Stomach (tissue), 9 donors: ENCODE measurements around the gene HSPH1. TPM values are rescaled to one million over a fixed set of nuclear protein-coding genes. Genes with fewer than 3 reads are reported as not detected.

Experiments
- DNase-seq, 2 donors: peaks; one replicate each; pipeline versions ENCODE4 v3.0.0 to v3.0.0-alpha.2; 2013 to 2019
- H3K27ac ChIP-seq, 5 donors: fragments of 200-600 bp in 4 of 5; sonication (generic) in 4 of 5; one replicate each; pipeline ENCODE4 v1.5.1; 2013 to 2019; ENCODE audit warnings: mild to moderate bottlenecking in 1 of 5, moderate library complexity in 1 of 5
- H3K27me3 ChIP-seq, 3 donors: fragments of 200-600 bp; sonication (generic); one replicate each; pipeline ENCODE4 v1.5.1; 2017 to 2019; ENCODE audit warnings: mixed run types in 1 of 3
- H3K36me3 ChIP-seq, 4 donors: fragments of 200-600 bp; sonication (generic); 1 replicate in 3 of 4; 2 replicates in 1 of 4; pipeline ENCODE4 v1.5.1; 2016 to 2019
- H3K4me1 ChIP-seq, 4 donors: fragments of 200-600 bp; sonication (generic); one replicate each; pipeline ENCODE4 v1.5.1; 2016 to 2019
- H3K4me3 ChIP-seq, 4 donors: fragments of 200-600 bp; sonication (generic) in 3 of 4; one replicate each; pipeline ENCODE4 v1.5.1; 2016 to 2019; ENCODE audit warnings: mild to moderate bottlenecking in 1 of 4
- H3K9me3 ChIP-seq, 4 donors: fragments of 200-600 bp; sonication (generic); one replicate each; pipeline ENCODE4 v1.5.1; 2016 to 2019
- EP300 ChIP-seq: sonication (generic); formaldehyde crosslinking; IDR thresholded peaks from one replicate; pipeline ENCODE4 v1.6.1; 2017; ENCODE audit warnings: antibody characterized with exemption
- POLR2A ChIP-seq, 4 donors: fragments of 450-650 bp; IDR thresholded peaks; one replicate each; pipeline ENCODE4 v1.6.1; 2016; ENCODE audit warnings: antibody characterized with exemption in 4 of 4, control low read depth in 2 of 4, mild to moderate bottlenecking in 1 of 4, moderate library complexity in 1 of 4
- POLR2AphosphoS5 ChIP-seq, 3 donors: sonication (generic); formaldehyde crosslinking; IDR thresholded peaks; one replicate each; pipeline ENCODE4 v1.6.1; 2016; ENCODE audit warnings: antibody characterized with exemption in 3 of 3
- WGBS, 5 donors: extraction: QIAGEN DNeasy Blood & Tissue Kit in 3 of 5; methylation state at CpG; one replicate each; pipeline versions ENCODE4 v1.1.5 to v1.1.7; 2013 to 2018; 5-methylcytosine and 5-hydroxymethylcytosine counted together
- intact Hi-C: fragments of 100-400 bp; cut with DNase I; formaldehyde crosslinking; loops from one replicate; pipeline ENCODE4 v1.15.1; 2023; ENCODE audit warnings: low total_unique reads
- polyA plus RNA-seq, 3 donors: library from polyadenylated mRNA; stranded (reverse); fragments of 200-250 nt; gene quantifications; one replicate each; pipeline ENCODE4 v1.2.3, GENCODE V29; 2013
- total RNA-seq, 5 donors: library from RNA; depleted of rRNA; stranded (reverse); fragments of >200 nt; gene quantifications; one replicate each; pipeline versions ENCODE4 v1.1.0 to v1.2.3, GENCODE V29; 2014 to 2016
- TF ChIP-seq, protein P1 (sequence below), 7 experiments: fragments of 450-650 bp in 4 of 7; fragments of 200-600 bp in 3 of 7; sonication (generic) in 3 of 7; IDR thresholded peaks; one replicate each; pipeline ENCODE4 v1.5.1; 2016 to 2019; ENCODE audit warnings: antibody characterized with exemption in 7 of 7, control low read depth in 2 of 7, mild to moderate bottlenecking in 1 of 7
- donor health status: healthy with polysubstance abuse.
- donor health status: Bipolar disorder and iron deficiency.
- donor health status: healthy.

HSPH1 gene
- total and polyA plus RNA-seq, 8 donors: 18.6 to 49.4 (median 29.5) TPM

DNA sequence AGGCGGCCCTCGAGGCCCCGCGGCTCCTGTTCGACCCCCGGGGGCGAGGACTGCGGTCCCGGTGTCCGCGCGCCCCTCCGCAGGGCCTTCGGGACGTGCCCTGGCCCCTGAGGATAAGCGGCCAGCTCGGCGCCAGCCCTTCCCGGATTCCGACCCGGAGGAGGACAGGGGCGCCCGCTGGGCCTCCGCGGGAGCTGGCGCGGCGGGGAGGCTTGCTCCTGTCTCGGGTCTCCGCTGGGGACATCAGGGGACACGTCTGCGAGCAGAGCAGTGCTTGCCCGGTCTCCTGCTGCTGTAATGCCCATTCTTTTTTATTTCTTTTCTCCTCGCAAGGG is 38.9 kb upstream of the HSPH1 start:
- H3K4me3 ChIP-seq: peak overlapping the region; percentile 68 to 94 (median 86)
- no peaks in the 10 kb centered on the region for H3K27me3 ChIP-seq
- TF ChIP-seq EP300: no peak
- TF ChIP-seq, protein P1, sequence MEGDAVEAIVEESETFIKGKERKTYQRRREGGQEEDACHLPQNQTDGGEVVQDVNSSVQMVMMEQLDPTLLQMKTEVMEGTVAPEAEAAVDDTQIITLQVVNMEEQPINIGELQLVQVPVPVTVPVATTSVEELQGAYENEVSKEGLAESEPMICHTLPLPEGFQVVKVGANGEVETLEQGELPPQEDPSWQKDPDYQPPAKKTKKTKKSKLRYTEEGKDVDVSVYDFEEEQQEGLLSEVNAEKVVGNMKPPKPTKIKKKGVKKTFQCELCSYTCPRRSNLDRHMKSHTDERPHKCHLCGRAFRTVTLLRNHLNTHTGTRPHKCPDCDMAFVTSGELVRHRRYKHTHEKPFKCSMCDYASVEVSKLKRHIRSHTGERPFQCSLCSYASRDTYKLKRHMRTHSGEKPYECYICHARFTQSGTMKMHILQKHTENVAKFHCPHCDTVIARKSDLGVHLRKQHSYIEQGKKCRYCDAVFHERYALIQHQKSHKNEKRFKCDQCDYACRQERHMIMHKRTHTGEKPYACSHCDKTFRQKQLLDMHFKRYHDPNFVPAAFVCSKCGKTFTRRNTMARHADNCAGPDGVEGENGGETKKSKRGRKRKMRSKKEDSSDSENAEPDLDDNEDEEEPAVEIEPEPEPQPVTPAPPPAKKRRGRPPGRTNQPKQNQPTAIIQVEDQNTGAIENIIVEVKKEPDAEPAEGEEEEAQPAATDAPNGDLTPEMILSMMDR (IDR thresholded peaks at IDR 0.05): no peak
- no peak for TF ChIP-seq POLR2A (IDR thresholded peaks at IDR 0.05)
- TF ChIP-seq POLR2AphosphoS5 (IDR thresholded peaks at IDR 0.05): no peak
- peaks cover 6 to 31% (median 23%) of the 10 kb centered on the region in 4 donors for H3K4me1 ChIP-seq
- no peaks in the 10 kb centered on the region for H3K9me3 ChIP-seq
- no peaks in the 10 kb centered on the region for H3K36me3 ChIP-seq
- DNase-seq: peak; percentile 50 to 83
- WGBS, 5 donors: 0 to 1% (median 1%) methylated on average over 8 to 34 of the region's 34 CpGs
- H3K27ac ChIP-seq: peak overlapping the region; percentile 93 to 99 (median 97)
- intact Hi-C loops: no loop called here

DNA sequence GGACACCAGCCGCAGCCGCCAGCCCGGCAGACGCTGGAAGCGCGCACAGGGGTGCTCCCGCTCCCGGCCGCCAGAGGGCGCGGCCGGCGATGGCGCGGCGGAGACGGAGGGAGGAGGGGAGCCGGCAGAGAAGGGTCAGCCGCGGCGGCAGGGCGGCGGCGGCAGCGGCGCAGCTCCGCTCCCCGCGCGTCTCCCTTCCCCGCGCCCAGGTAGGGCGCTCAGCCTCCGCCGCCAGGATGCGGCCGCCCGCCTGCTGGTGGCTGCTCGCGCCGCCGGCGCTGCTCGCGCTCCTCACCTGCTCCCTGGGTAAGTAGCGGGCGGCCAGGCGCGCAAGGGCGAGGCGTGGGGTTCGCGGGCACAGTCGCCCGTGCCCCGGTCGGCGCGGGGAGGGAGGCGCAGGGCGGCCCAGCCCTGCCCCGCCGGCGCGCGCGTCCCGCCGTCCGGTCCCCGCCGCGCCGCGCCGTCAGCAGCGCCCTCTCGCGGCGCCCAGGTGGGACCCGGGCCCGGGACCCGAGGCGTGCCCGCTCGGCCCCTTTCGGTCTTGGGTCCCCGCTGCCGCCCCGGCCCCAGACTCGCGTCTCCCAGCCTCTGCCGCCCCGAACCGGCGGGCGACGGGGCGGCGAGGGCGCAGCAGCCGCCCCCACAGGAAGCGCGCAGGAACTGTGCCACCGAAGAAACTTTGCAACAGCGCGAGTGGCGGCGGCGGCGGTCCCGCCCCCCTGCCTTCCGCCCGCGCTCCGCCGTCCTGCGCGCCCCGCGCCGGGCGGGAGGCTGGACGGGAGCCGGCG is 38.3 kb upstream of the HSPH1 start, which contains the start of gene B3GLCT:
Gene B3GLCT, plus strand, starts transcription at position 127 of the 788 bp plus-strand sequence. Its CDS starts 110 bp downstream, at position 237.
- Histone ChIP-seq H3K4me1 (peaks cover 6 to 31% (median 23%) of the 10 kb centered on the region in 4 donors), H3K4me3 (peak within 1 kb of the TSS; percentile 68 to 94 (median 86)), H3K27ac (peak within 1 kb of the TSS; percentile 93 to 99 (median 97)), H3K27me3 (no peaks in the 10 kb centered on the region), H3K9me3 (no peaks in the 10 kb centered on the region), H3K36me3 (no peaks in the 10 kb centered on the region)
- 0% methylated on average over 17 to 126 of the region's 126 CpGs for WGBS, 5 donors
- peak; percentile 45 to 52 (median 45) for TF ChIP-seq POLR2AphosphoS5 (IDR thresholded peaks at IDR 0.05)
- TF ChIP-seq, protein P1 (IDR thresholded peaks at IDR 0.05): peak in 4 of 7 experiments; percentile 71 to 97 (median 88)
- no peak for TF ChIP-seq POLR2A (IDR thresholded peaks at IDR 0.05)
- intact Hi-C loops: no loop called here
- peak; percentile 84 to 95 for DNase-seq

- Histone ChIP-seq H3K27ac (peak overlapping the region; percentile 93 to 99 (median 97)), H3K36me3 (no peaks in the 10 kb centered on the region), H3K4me1 (peaks cover 6 to 28% (median 23%) of the 10 kb centered on the region in 4 donors), H3K4me3 (peak overlapping the region; percentile 68 to 94 (median 86)), H3K27me3 (no peaks in the 10 kb centered on the region), H3K9me3 (no peaks in the 10 kb centered on the region)
- intact Hi-C loops: no loop called here
- DNase-seq: no peak
- whole genome bisulfite sequencing, 5 donors: 4 to 10% (median 6%) methylated on average over 15 of the region's 15 CpGs
- TF ChIP-seq, protein P1 (IDR thresholded peaks at IDR 0.05): no peak
- TF ChIP-seq POLR2A (IDR thresholded peaks at IDR 0.05) (no peak), POLR2AphosphoS5 (IDR thresholded peaks at IDR 0.05) (no peak), EP300 (no peak)
These were observed 37.8 kb upstream of the HSPH1 start for GRCh38 chr13:31199527-31199848.

DNA sequence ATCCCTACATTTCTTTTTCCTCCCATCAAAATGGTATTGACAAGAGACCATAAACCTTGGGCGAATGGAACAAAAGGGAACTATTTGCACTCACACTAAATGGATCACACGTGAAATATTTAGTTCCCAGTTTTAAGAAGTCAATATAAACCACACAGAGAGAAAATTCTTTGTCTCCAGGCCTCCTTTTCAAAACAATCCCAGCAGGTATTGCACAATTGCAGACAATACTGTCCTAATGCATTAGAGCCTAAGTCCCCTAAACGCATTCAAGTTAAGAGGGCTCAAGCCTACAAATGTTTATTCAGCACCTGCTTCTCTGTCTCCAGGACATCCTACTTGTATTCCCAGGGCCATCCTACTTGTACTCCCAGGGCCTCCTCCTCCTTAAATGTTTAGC is 36.8 kb upstream of the HSPH1 start:
- TF ChIP-seq POLR2AphosphoS5 (IDR thresholded peaks at IDR 0.05): no peak
- TF ChIP-seq, protein P1 (IDR thresholded peaks at IDR 0.05): no peak
- TF ChIP-seq EP300: no peak
- no peaks in the 10 kb centered on the region for H3K27me3 ChIP-seq
- peaks cover 6 to 28% (median 23%) of the 10 kb centered on the region in 4 donors for H3K4me1 ChIP-seq
- H3K36me3 ChIP-seq: no peaks in the 10 kb centered on the region
- DNase-seq: no peak
- H3K9me3 ChIP-seq: no peaks in the 10 kb centered on the region
- H3K4me3 ChIP-seq: no peak overlapping the region
- intact Hi-C loops: no loop called here
- H3K27ac ChIP-seq: no peak overlapping the region
- WGBS, 5 donors: 81 to 87% (median 85%) methylated on average over 3 of the region's 3 CpGs
